ENCODE data around the gene STYX. TPM values are rescaled to one million over a fixed set of nuclear protein-coding genes. Genes with fewer than 3 reads are reported as not detected.

The STYX gene
- total RNA-seq, 1 experiment from 2014 or later, result 16.3 TPM

GRCh38 chr14:52692248-52692962 lies 37.6 kb upstream of the STYX start (continued):
- TF ChIP-seq RAD21 (IDR thresholded peaks at IDR 0.05; ENCODE audit: low read depth) (no peak), SRF (IDR thresholded peaks at IDR 0.05; ENCODE audit: low read depth) (no peak), ATF3 (IDR thresholded peaks at IDR 0.05) (no peak)

GRCh38 chr14:52693036-52693435 lies 36.9 kb upstream of the STYX start:
- ChIA-PET RAD21 (ENCODE audit: low non-redundant PET in 1 of 2, low total read pairs in 2 of 2, uncharacterized antibody in 2 of 2, unreplicated experiment in 2 of 2) (no interaction called here), POLR2A (no interaction called here), CTCF (no interaction called here)
- no TSS peak for BruUV-seq (replicated peaks)
- Histone ChIP-seq H3K36me3 (ENCODE audit: control insufficient read depth in 1 of 2, insufficient read depth in 2 of 2, low read length in 2 of 2) (no peaks in the 10 kb centered on the region), H3K27me3 (ENCODE audit: insufficient read depth, low read length) (no peaks in the 10 kb centered on the region), H3K9ac (ENCODE audit: low read length) (no peak overlapping the region), H4K20me1 (ENCODE audit: insufficient read depth) (peaks cover 16% of the 10 kb centered on the region; the same call in 1 of the 2 replicates), H3K9me3 (ENCODE audit: control insufficient read depth in 1 of 2, insufficient read depth in 1 of 2, low read depth in 1 of 2, low read length in 2 of 2) (no peaks in the 10 kb centered on the region), H3K79me2 (ENCODE audit: insufficient read depth, low read length) (peaks cover 75% of the 10 kb centered on the region), H3K9me2 (ENCODE audit: insufficient read depth) (no peaks in the 10 kb centered on the region), H2AFZ (ENCODE audit: low read depth, low read length, poor library complexity, severe bottlenecking) (no peak overlapping the region), H3K4me2 (ENCODE audit: low read length) (no peak overlapping the region), H3K4me1 (ENCODE audit: control insufficient read depth in 1 of 2, insufficient read depth in 2 of 2, low read length in 2 of 2) (peaks cover 4 to 31% of the 10 kb centered on the region in 2 experiments; a peak in 3 of 4 replicates), H3K27ac (ENCODE audit: low read depth, low read length) (no peak overlapping the region), H3K4me3 (replicated peaks in 1 of 2; ENCODE audit: low read depth in 1 of 2, low read length in 2 of 2) (no peak overlapping the region)
- TF ChIP-seq MAX (IDR thresholded peaks at IDR 0.05), result no peak
- TF ChIP-seq SRF (IDR thresholded peaks at IDR 0.05; ENCODE audit: low read depth), result no peak
- TF ChIP-seq ZNF274 (IDR thresholded peaks at IDR 0.05; ENCODE audit: low read depth, low read length), result no peak
- TF ChIP-seq TCF7L2 (IDR thresholded peaks at IDR 0.05; ENCODE audit: borderline replicate concordance, extremely low read depth, insufficient read depth, insufficient read length), result no peak
- no peak for TF ChIP-seq CEBPB (IDR thresholded peaks at IDR 0.05; ENCODE audit: low read depth)
- TF ChIP-seq CTCF (IDR thresholded peaks at IDR 0.05 in 2 of 3, conservative IDR thresholded peaks at IDR 0.05 in 1 of 3; ENCODE audit: borderline replicate concordance in 1 of 3, insufficient read depth in 1 of 3, low read depth in 2 of 3, low read length in 2 of 3), result no peak
- no peak for TF ChIP-seq SP1 (IDR thresholded peaks at IDR 0.05; ENCODE audit: low read depth)
- no peak for TF ChIP-seq ZFX (IDR thresholded peaks at IDR 0.05)
- no peak for TF ChIP-seq RAD21 (IDR thresholded peaks at IDR 0.05; ENCODE audit: low read depth)
- TF ChIP-seq FOSL1 (IDR thresholded peaks at IDR 0.05; ENCODE audit: low read depth), result no peak
- no peak for TF ChIP-seq YY1 (IDR thresholded peaks at IDR 0.05; ENCODE audit: extremely low read depth, insufficient replicate concordance, low read depth, low read length)
- TF ChIP-seq EZH2 (IDR thresholded peaks at IDR 0.05), result no peak
- TF ChIP-seq EGR1 (IDR thresholded peaks at IDR 0.05; ENCODE audit: low read depth), result no peak
- no peak for TF ChIP-seq POLR2AphosphoS5 (IDR thresholded peaks at IDR 0.05; ENCODE audit: low read depth, low read length)
- no peak for TF ChIP-seq EZH2phosphoT487 (IDR thresholded peaks at IDR 0.05; ENCODE audit: borderline replicate concordance)
- TF ChIP-seq JUND (IDR thresholded peaks at IDR 0.05), result no peak
- TF ChIP-seq SIN3A (IDR thresholded peaks at IDR 0.05; ENCODE audit: low read depth), result no peak
- no peak for TF ChIP-seq ATF3 (IDR thresholded peaks at IDR 0.05)
- TF ChIP-seq, protein P1, sequence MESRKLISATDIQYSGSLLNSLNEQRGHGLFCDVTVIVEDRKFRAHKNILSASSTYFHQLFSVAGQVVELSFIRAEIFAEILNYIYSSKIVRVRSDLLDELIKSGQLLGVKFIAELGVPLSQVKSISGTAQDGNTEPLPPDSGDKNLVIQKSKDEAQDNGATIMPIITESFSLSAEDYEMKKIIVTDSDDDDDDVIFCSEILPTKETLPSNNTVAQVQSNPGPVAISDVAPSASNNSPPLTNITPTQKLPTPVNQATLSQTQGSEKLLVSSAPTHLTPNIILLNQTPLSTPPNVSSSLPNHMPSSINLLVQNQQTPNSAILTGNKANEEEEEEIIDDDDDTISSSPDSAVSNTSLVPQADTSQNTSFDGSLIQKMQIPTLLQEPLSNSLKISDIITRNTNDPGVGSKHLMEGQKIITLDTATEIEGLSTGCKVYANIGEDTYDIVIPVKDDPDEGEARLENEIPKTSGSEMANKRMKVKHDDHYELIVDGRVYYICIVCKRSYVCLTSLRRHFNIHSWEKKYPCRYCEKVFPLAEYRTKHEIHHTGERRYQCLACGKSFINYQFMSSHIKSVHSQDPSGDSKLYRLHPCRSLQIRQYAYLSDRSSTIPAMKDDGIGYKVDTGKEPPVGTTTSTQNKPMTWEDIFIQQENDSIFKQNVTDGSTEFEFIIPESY (IDR thresholded peaks at IDR 0.05; ENCODE audit: extremely low read depth, insufficient replicate concordance, low read length), result no peak
- no peak for TF ChIP-seq CBX3 (IDR thresholded peaks at IDR 0.05; ENCODE audit: low read depth)
- ATAC-seq, result no peak
- DNase-seq (ENCODE audit: low read depth, low spot score), result no peak
- intact Hi-C loops (cut with micrococcal nuclease), result no loop called here
